GM11168 (cell line): ENCODE data around the gene TRPV2.
"Not testable (repeated sequence)": the region's sequence is repeated elsewhere in the genome, so short reads cannot be mapped to it uniquely, and the experiment has no call there.

Experiments used
- in situ Hi-C: fragments of 300-500 bp; cut with MboI; formaldehyde crosslinking; loops from one replicate; pipeline ENCODE4 v1.12.0; 2022; ENCODE audit warnings: low sequenced_read_pairs; ENCODE audit not compliant: unreplicated experiment

Gene TRPV2

GRCh38 chr17:16415031-16415924 is at the start of gene TRPV2:
TSS of gene TRPV2 (plus strand) at chr17:16415571. CDS start at chr17:16417669, 2,098 bp downstream.
- in situ Hi-C loops: loop anchor here (5.0 kb wide), 1 partner anchor 38 kb away; no protein-coding TSS in a partner anchor

DNA sequence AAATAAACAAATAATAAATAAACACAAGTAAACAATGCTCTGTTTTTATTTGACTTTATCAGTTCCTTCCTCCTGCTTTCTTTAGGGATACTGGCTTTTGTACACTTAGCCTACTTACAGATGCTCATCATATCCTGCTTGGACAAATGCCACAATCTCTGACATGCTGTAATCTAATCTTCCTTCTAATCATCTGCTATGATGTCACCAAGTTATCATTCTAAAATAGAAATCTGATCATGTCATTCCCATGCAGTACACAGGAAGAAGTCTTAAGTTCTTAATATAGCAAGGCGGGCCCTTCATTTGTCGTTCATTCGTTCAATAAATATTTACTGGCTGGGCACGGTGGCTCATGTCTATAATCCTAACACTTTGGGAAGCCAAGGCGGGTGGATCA is 43.6 kb upstream of the TRPV2 start:
- in situ Hi-C loops: no loop called here

GRCh38 chr17:16374146-16374938 is 41.0 kb upstream of the TRPV2 start:
- in situ Hi-C loops: no loop called here

- in situ Hi-C loops: loop anchor here (5.0 kb wide), 1 partner anchor 39 kb away; the partner anchor contains the start of gene TRPV2
Measured at GRCh38 chr17:16377941-16378341, 37.4 kb upstream of the TRPV2 start.

- in situ Hi-C loops: loop anchor here (5.0 kb wide), 1 partner anchor 39 kb away; the partner anchor contains the start of gene TRPV2
Measured at GRCh38 chr17:16378636-16379282, 36.6 kb upstream of the TRPV2 start.

DNA sequence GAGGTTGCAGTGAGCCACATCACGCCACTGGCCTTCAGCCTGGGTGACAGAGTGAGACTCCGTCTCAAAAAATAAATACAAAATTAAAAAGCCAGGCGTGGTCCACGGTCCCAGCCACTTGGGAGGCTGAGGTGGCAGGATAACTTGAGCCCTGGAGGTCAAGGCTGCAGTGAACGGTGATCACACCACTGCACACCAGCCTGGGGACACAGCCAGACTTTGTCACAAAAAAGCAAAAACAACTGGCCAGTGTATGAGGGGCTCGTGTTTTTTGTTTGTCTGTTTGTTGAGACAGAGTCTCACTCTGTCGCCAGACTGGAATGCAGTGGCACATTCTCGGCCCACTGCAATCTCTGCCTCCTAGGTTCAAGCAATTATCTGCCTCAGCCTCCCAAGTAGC is 35.7 kb upstream of the TRPV2 start:
- in situ Hi-C loops: loop anchor here (5.0 kb wide), 1 partner anchor 38 kb away; the partner anchor contains the start of gene TRPV2

DNA sequence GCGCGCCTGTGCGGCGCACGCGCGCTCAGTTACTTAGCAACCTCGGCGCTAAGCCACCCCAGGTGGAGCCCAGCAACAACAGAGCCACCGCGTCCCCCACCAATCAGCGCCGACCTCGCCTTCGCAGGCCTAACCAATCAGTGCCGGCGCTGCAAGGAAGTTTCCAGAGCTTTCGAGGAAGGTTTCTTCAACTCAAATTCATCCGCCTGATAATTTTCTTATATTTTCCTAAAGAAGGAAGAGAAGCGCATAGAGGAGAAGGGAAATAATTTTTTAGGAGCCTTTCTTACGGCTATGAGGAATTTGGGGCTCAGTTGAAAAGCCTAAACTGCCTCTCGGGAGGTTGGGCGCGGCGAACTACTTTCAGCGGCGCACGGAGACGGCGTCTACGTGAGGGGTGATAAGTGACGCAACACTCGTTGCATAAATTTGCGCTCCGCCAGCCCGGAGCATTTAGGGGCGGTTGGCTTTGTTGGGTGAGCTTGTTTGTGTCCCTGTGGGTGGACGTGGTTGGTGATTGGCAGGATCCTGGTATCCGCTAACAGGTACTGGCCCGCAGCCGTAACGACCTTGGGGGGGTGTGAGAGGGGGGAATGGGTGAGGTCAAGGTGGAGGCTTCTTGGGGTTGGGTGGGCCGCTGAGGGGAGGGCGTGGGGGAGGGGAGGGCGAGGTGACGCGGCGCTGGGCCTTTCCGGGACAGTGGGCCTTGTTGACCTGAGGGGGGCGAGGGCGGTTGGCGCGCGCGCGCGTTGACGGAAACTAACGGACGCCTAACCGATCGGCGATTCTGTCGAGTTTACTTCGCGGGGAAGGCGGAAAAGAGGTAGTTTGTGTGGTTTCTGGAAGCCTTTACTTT is 34.5 kb upstream of the TRPV2 start, which contains the start of gene UBB:
TSS of gene UBB (plus strand) at position 452 of the 856 bp plus-strand sequence. CDS start 817 bp downstream, outside the sequence.
- in situ Hi-C loops: no loop called here

GRCh38 chr17:16381496-16381820 is 33.9 kb upstream of the TRPV2 start:
- in situ Hi-C loops: no loop called here

DNA sequence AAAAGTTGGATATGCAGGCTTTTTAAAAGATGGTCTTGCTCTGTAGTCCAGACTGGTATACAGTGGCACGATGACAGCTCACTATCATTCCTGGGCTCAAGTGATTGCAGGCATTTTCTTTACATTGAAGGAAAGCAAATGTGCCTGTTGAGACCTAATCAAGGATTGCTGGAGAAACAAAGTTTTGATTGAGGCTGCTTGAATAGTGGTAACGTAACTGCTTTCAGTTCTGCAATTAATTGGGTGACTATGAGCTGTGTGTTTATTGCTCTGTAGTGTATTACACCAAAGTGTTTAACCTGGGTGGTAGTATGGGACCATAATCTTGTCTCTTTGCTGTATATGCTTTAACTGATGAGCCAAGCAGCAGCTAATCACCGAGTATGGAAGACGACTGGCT is 32.2 kb upstream of the TRPV2 start:
- in situ Hi-C loops: no loop called here

- in situ Hi-C loops: no loop called here
Measured at GRCh38 chr17:16383772-16384287, 31.5 kb upstream of the TRPV2 start.

- in situ Hi-C loops: no loop called here
Measured at GRCh38 chr17:16384557-16384956, 30.8 kb upstream of the TRPV2 start.

- in situ Hi-C loops: not testable (repeated sequence)
Measured at GRCh38 chr17:16386126-16386507, 29.3 kb upstream of the TRPV2 start.

DNA sequence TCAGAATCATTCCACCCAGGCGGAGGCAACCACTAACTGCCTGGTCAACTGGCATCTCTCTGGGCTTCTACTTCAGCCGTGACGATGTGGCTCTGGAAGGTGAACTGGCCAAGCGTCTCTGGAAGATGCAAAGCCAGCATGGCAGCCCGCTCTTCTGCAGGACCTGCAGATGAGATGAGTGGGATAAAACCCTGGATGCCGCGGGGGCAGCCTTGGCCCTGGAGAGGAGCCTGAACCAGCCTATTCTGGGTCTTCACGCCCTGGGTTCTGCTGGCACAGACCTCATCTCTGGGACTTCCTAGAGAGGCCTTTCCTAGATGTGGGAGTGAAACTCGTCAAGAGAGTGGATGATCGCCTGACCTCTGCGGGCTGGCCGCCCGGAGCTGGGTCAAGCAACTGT is 23.9 kb upstream of the TRPV2 start:
- in situ Hi-C loops: no loop called here

GRCh38 chr17:16392491-16392890 is 22.9 kb upstream of the TRPV2 start:
- in situ Hi-C loops: not testable (repeated sequence)

GRCh38 chr17:16395887-16396286 is 19.5 kb upstream of the TRPV2 start:
- in situ Hi-C loops: not testable (repeated sequence)

DNA sequence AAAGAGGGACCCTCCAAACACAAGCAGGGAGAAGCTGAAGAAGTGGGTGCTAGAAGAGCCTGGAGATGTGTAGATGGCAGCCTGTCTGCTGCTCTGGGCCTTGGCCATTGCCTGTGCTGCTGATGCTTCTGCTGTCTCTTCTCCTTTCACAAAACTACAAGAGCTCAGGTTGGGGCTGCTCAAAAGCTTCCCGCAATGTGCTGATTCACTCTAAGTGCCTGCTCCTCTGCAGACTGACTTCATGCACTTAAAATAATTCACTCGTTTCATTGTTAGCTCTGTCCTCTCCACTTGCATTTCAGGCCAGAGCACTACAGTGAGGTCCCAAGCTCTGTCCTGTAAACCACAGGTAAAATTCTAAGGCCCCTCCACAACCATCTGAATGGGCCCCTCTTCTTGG is 18.7 kb upstream of the TRPV2 start:
- in situ Hi-C loops: not testable (repeated sequence)

GRCh38 chr17:16398270-16399267 is 16.8 kb upstream of the TRPV2 start:
- in situ Hi-C loops: no loop called here

DNA sequence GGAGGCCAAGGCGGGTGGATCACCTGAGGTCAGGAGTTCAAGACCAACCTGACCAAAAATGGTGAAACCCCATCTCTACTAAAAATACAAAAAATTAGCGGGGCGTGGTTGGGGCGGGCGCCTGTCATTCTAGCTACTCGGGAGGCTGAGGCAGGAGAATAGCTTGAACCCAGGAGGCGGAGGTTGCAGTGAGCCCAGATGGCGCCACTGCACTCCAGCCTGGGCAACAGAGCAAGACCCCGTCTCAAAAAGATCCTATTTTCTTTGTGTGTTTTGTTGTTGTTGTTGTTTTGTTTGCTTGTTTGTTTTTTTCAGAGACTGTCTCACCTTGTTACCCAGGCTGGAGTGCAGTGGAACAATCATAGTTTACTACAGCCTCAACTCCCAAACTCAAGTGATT is 11.5 kb upstream of the TRPV2 start:
- in situ Hi-C loops: not testable (repeated sequence)
